Keratinocyte (primary cell): ENCODE results near the gene RAB40A.

Experiments
- EZH2 ChIP-seq: IDR thresholded peaks from one replicate; pipeline ENCODE4 v1.6.1; 2012; ENCODE audit warnings: inconsistent platforms, mild to moderate bottlenecking, low read length, moderate library complexity
- TF ChIP-seq, protein P1 (sequence below), 3 experiments: IDR thresholded peaks in 1 of 3; conservative IDR thresholded peaks in 1 of 3; optimal IDR thresholded peaks in 1 of 3; 2 replicates in 2 of 3; 3 replicates in 1 of 3; pipeline versions ENCODE3 to v1.5.1; 2011; ENCODE audit warnings: low read length in 3 of 3, mild to moderate bottlenecking in 3 of 3, moderate library complexity in 2 of 3, control low read depth in 1 of 3, inconsistent platforms in 1 of 3; ENCODE audit not compliant: insufficient read depth in 2 of 3; ENCODE audit errors: extremely low read depth in 1 of 3

GRCh38 chrX:103518571-103518970 is 718 bp downstream of the RAB40A start:
- TF ChIP-seq, protein P1, sequence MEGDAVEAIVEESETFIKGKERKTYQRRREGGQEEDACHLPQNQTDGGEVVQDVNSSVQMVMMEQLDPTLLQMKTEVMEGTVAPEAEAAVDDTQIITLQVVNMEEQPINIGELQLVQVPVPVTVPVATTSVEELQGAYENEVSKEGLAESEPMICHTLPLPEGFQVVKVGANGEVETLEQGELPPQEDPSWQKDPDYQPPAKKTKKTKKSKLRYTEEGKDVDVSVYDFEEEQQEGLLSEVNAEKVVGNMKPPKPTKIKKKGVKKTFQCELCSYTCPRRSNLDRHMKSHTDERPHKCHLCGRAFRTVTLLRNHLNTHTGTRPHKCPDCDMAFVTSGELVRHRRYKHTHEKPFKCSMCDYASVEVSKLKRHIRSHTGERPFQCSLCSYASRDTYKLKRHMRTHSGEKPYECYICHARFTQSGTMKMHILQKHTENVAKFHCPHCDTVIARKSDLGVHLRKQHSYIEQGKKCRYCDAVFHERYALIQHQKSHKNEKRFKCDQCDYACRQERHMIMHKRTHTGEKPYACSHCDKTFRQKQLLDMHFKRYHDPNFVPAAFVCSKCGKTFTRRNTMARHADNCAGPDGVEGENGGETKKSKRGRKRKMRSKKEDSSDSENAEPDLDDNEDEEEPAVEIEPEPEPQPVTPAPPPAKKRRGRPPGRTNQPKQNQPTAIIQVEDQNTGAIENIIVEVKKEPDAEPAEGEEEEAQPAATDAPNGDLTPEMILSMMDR (optimal IDR thresholded peaks at IDR 0.05 in 1 of 3, IDR thresholded peaks at IDR 0.05 in 1 of 3, conservative IDR thresholded peaks at IDR 0.05 in 1 of 3; ENCODE audit: extremely low read depth in 1 of 3, insufficient read depth in 2 of 3, low read length in 3 of 3), result no peak
- no peak for TF ChIP-seq EZH2
